ENCODE results near the gene TBC1D7.

GRCh38 chr6:13286181-13286580 lies 42.2 kb downstream of the TBC1D7 start:
- no peak for TF ChIP-seq CREM (IDR thresholded peaks at IDR 0.05; ENCODE audit: low read depth)
- no peak for TF ChIP-seq ESRRA (IDR thresholded peaks at IDR 0.05; ENCODE audit: low read length)
- no peak for TF ChIP-seq TAF1 (IDR thresholded peaks at IDR 0.05; ENCODE audit: borderline replicate concordance, low read depth, low read length)
- no peak for TF ChIP-seq SMC3 (IDR thresholded peaks at IDR 0.05; ENCODE audit: borderline replicate concordance, low read length)
- no peak for TF ChIP-seq STAT3 (IDR thresholded peaks at IDR 0.05; ENCODE audit: low read depth, low read length)
- no peak for TF ChIP-seq SUZ12 (IDR thresholded peaks at IDR 0.05; ENCODE audit: unreplicated experiment)
- TF ChIP-seq POLR2AphosphoS5 (IDR thresholded peaks at IDR 0.05; ENCODE audit: low read length) = no peak
- no peak for TF ChIP-seq WRNIP1 (IDR thresholded peaks at IDR 0.05; ENCODE audit: borderline replicate concordance, low read depth, low read length)
- TF ChIP-seq USF1 (IDR thresholded peaks at IDR 0.05; ENCODE audit: borderline replicate concordance, extremely low read length, insufficient read depth, low read depth, low read length) = no peak
- TF ChIP-seq FOS (IDR thresholded peaks at IDR 0.05; ENCODE audit: borderline replicate concordance, extremely low read depth, insufficient read length) = no peak
- no peak for TF ChIP-seq EP300 (IDR thresholded peaks at IDR 0.05; ENCODE audit: borderline replicate concordance in 1 of 2, control insufficient read depth in 1 of 2, low read depth in 2 of 2, low read length in 2 of 2)
- no peak for TF ChIP-seq CTCF (IDR thresholded peaks at IDR 0.05 in 2 of 3, conservative IDR thresholded peaks at IDR 0.05 in 1 of 3; ENCODE audit: control insufficient read depth in 2 of 3, extremely low read depth in 1 of 3, insufficient read depth in 1 of 3, low read depth in 3 of 3, low read length in 3 of 3)
- TF ChIP-seq ELK1 (IDR thresholded peaks at IDR 0.05; ENCODE audit: low read depth, low read length) = no peak

Measured in GM12878 (cell line).